Thyroid gland (tissue), 4 donors: Measurements from ENCODE around the gene ADAM21. TPM values are rescaled to one million over a fixed set of nuclear protein-coding genes. Genes with fewer than 3 reads are reported as not detected.

Experiments
- DNase-seq, 2 donors: peaks; one replicate each; pipeline ENCODE4 v3.0.0-alpha.2; 2019
- H3K27ac ChIP-seq, 3 donors: fragments of 200-600 bp; sonication (generic); 1 replicate in 2 of 3; 2 replicates in 1 of 3; pipeline ENCODE4 v1.5.1; 2016 to 2019; ENCODE audit warnings: mild to moderate bottlenecking in 1 of 3, moderate library complexity in 1 of 3
- H3K27me3 ChIP-seq: fragments of 200-600 bp; sonication (generic); one replicate; pipeline ENCODE4 v1.5.1; 2019
- H3K36me3 ChIP-seq, 2 donors: fragments of 200-600 bp; sonication (generic); one replicate each; pipeline ENCODE4 v1.5.1; 2016 to 2019
- H3K4me1 ChIP-seq, 2 donors: fragments of 200-600 bp; sonication (generic); one replicate each; pipeline ENCODE4 v1.5.1; 2017 to 2019
- H3K4me3 ChIP-seq, 3 donors: fragments of 200-600 bp; sonication (generic); replicated peaks in 1 of 3; 1 replicate in 2 of 3; 2 replicates in 1 of 3; pipeline ENCODE4 v1.5.1; 2016; ENCODE audit warnings: mild to moderate bottlenecking in 1 of 3
- H3K9me3 ChIP-seq: fragments of 200-600 bp; sonication (generic); one replicate; pipeline ENCODE4 v1.5.1; 2017
- POLR2A ChIP-seq, 2 donors: fragments of 450-650 bp; IDR thresholded peaks; one replicate each; pipeline ENCODE4 v1.6.1; 2017; ENCODE audit warnings: antibody characterized with exemption in 2 of 2, mild to moderate bottlenecking in 2 of 2, moderate library complexity in 1 of 2
- intact Hi-C: fragments of 100-400 bp; cut with DNase I; formaldehyde crosslinking; loops from one replicate; pipeline ENCODE4 v1.15.1; 2023
- small RNA-seq: library from RNA; depleted of rRNA; stranded (forward); fragments of <200 nt; gene quantifications from one replicate; pipeline ENCODE3, GENCODE V24; 2016
- total RNA-seq, 4 donors: library from RNA; depleted of rRNA; stranded (reverse); fragments of >200 nt; gene quantifications; one replicate each; pipeline ENCODE4 v1.2.3, GENCODE V29; 2016
- TF ChIP-seq, protein P1 (sequence below), 6 experiments: fragments of 200-600 bp in 3 of 6; fragments of 450-650 bp in 3 of 6; sonication (generic) in 3 of 6; IDR thresholded peaks; one replicate each; pipeline ENCODE4 v1.5.1; 2016 to 2019; ENCODE audit warnings: antibody characterized with exemption in 6 of 6, mild to moderate bottlenecking in 2 of 6, inconsistent platforms in 1 of 6, moderate library complexity in 1 of 6

Gene ADAM21
- total RNA-seq, 4 donors from 2014 or later, result 0.11 TPM; not detected in 3

DNA sequence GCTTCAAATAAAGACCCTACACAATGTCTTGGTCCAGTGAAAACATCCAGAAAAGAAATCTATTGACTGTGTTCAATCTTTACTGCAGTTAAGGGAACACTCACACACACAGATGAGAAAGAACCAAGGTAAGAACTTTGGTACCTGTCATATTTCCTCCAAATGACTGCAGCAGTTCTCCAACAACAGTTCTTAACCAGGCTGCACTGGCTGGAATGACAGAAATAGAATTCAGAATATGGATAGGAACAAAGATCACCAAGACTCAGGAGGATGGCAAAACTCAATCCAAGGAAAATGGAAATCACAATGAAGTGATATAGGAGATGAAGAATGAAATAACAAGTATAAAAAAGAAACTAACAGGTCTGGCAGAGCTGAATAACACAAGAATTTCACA is 46.2 kb downstream of the ADAM21 start:
- DNase-seq, result no peak
- Histone ChIP-seq H3K4me1 (no peaks in the 10 kb centered on the region), H3K27ac (no peak overlapping the region), H3K4me3 (no peak overlapping the region), H3K27me3 (no peaks in the 10 kb centered on the region), H3K36me3 (no peaks in the 10 kb centered on the region), H3K9me3 (no peaks in the 10 kb centered on the region)
- intact Hi-C loops, result no loop called here
- TF ChIP-seq POLR2A (IDR thresholded peaks at IDR 0.05), result no peak
- TF ChIP-seq, protein P1, sequence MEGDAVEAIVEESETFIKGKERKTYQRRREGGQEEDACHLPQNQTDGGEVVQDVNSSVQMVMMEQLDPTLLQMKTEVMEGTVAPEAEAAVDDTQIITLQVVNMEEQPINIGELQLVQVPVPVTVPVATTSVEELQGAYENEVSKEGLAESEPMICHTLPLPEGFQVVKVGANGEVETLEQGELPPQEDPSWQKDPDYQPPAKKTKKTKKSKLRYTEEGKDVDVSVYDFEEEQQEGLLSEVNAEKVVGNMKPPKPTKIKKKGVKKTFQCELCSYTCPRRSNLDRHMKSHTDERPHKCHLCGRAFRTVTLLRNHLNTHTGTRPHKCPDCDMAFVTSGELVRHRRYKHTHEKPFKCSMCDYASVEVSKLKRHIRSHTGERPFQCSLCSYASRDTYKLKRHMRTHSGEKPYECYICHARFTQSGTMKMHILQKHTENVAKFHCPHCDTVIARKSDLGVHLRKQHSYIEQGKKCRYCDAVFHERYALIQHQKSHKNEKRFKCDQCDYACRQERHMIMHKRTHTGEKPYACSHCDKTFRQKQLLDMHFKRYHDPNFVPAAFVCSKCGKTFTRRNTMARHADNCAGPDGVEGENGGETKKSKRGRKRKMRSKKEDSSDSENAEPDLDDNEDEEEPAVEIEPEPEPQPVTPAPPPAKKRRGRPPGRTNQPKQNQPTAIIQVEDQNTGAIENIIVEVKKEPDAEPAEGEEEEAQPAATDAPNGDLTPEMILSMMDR (IDR thresholded peaks at IDR 0.05), result no peak

Small RNAs within 50 kb of the gene (small RNA-seq; reads per million reads assigned to genes)
- gene RNU6-659P, result not detected

Other genes starting within 250 kb of the ADAM21 start
- 10 to 100 TPM; 28.2 to 49.3 (median 35.3) TPM for gene COX16, start 92.5 kb upstream of the ADAM21 start, total RNA-seq
- 10 to 100 TPM; 28.1 to 44.9 (median 37.7) TPM for gene SYNJ2BP, start 35.1 kb upstream of the ADAM21 start, total RNA-seq
- 1 to 10 TPM; 2.1 to 5.4 (median 3.8) TPM for gene ADAM20, start 82.8 kb downstream of the ADAM21 start, total RNA-seq
- gene MED6, start 148.5 kb downstream of the ADAM21 start, total RNA-seq, result 10 to 100 TPM; 35.2 to 74.3 (median 51.0) TPM
- gene TTC9, start 189.7 kb downstream of the ADAM21 start, total RNA-seq, result 1 to 10 TPM; 5.7 to 9.4 (median 7.2) TPM